H1 (cell line): ENCODE data around the gene STAT2. TPM values are rescaled to one million over a fixed set of nuclear protein-coding genes. Genes with fewer than 3 reads are reported as not detected.
"Not testable (repeated sequence)": the region's sequence is repeated elsewhere in the genome, so short reads cannot be mapped to it uniquely, and the experiment has no call there.

Experiments used
- CTCF ChIA-PET: fragments of 300-600 bp; sonication (Branson Sonifier 250); formaldehyde crosslinking; loops from one replicate; lab custom pipeline; 2021; ENCODE audit not compliant: partially characterized antibody; lab: Charles Lee
- POLR2A ChIA-PET: fragments of 300-600 bp; sonication (Branson Sonifier 250); formaldehyde crosslinking; loops from one replicate; lab custom pipeline; 2021; ENCODE audit warnings: inconsistent platforms; ENCODE audit not compliant: partially characterized antibody; lab: Charles Lee
- DNase-seq, 2 experiments: peaks; one replicate each; pipeline versions ENCODE4 v3.0.0 to v3.0.0-alpha.2; 2010 to 2022; ENCODE audit warnings: low spot score in 2 of 2, low read depth in 1 of 2, mixed read lengths in 1 of 2
- FAIRE-seq: peaks from 2 replicates; lab custom pipeline; 2011; peaks lifted over from hg19 to GRCh38; lab: Jason Lieb, UNC
- H2AFZ ChIP-seq: 2 replicates; pipeline ENCODE4 v1.8.1; 2012; ENCODE audit warnings: low read length, inconsistent platforms
- H2AK5ac ChIP-seq: 2 replicates; pipeline ENCODE4 v1.6.1; 2013; ENCODE audit warnings: low read depth, low read length
- H2BK120ac ChIP-seq: replicated peaks from 2 replicates; pipeline ENCODE3; 2013; ENCODE audit warnings: low read depth, low read length, inconsistent platforms
- H2BK12ac ChIP-seq: 2 replicates; pipeline ENCODE4 v1.6.1; 2013; ENCODE audit warnings: low read depth, low read length
- H2BK15ac ChIP-seq: 2 replicates; pipeline ENCODE4 v1.6.1; 2013; ENCODE audit warnings: low read length
- H2BK20ac ChIP-seq: 2 replicates; pipeline ENCODE4 v1.6.1; 2013; ENCODE audit warnings: low read length
- H2BK5ac ChIP-seq: 2 replicates; pipeline ENCODE4 v1.6.1; 2013; ENCODE audit warnings: low read depth, low read length
- H3K14ac ChIP-seq: 2 replicates; pipeline ENCODE4 v1.6.1; 2013; ENCODE audit warnings: inconsistent platforms; ENCODE audit not compliant: insufficient read length
- H3K18ac ChIP-seq: 2 replicates; pipeline ENCODE4 v1.6.1; 2013; ENCODE audit warnings: low read length; ENCODE audit errors: extremely low read depth
- H3K23ac ChIP-seq: 2 replicates; pipeline ENCODE4 v1.6.1; 2013; ENCODE audit warnings: inconsistent platforms; ENCODE audit not compliant: insufficient read length
- H3K23me2 ChIP-seq: 2 replicates; pipeline ENCODE4 v1.6.1; 2013; ENCODE audit warnings: low read depth, low read length
- H3K27ac ChIP-seq: 2 replicates; pipeline ENCODE4 v1.6.1; 2011; ENCODE audit warnings: low read depth, low read length, inconsistent platforms
- H3K27me3 ChIP-seq, 4 experiments: replicated peaks in 1 of 4; 1 replicate in 1 of 4; 2 replicates in 3 of 4; pipeline versions ENCODE4 v1.6.1 to v1.8.1; 2011 to 2013; ENCODE audit warnings: low read length in 3 of 4, mild to moderate bottlenecking in 3 of 4, inconsistent platforms in 2 of 4, mixed read lengths in 2 of 4, moderate library complexity in 1 of 4; ENCODE audit not compliant: control insufficient read depth in 3 of 4, insufficient read depth in 3 of 4; ENCODE audit errors: extremely low read depth in 1 of 4
- H3K36me3 ChIP-seq, 4 experiments: 2 replicates each; pipeline versions ENCODE4 v1.6.1 to v1.8.1; 2011 to 2013; ENCODE audit warnings: mild to moderate bottlenecking in 4 of 4, low read length in 3 of 4, moderate library complexity in 2 of 4, control low read depth in 1 of 4, inconsistent platforms in 1 of 4; ENCODE audit not compliant: insufficient read depth in 4 of 4, control insufficient read depth in 2 of 4
- H3K4ac ChIP-seq: replicated peaks from 2 replicates; pipeline ENCODE3; 2013; ENCODE audit warnings: low read length, low read depth, mixed read lengths, inconsistent platforms; ENCODE audit not compliant: insufficient read length
- H3K4me1 ChIP-seq, 4 experiments: replicated peaks in 1 of 4; 1 replicate in 1 of 4; 2 replicates in 3 of 4; pipeline versions ENCODE4 v1.6.1 to v1.8.1; 2011 to 2013; ENCODE audit warnings: low read length in 3 of 4, inconsistent platforms in 2 of 4, mixed read lengths in 1 of 4; ENCODE audit not compliant: insufficient read depth in 4 of 4, control insufficient read depth in 3 of 4
- H3K4me2 ChIP-seq, 2 experiments: 2 replicates each; pipeline versions ENCODE4 v1.6.1 to v1.8.1; 2011 to 2013; ENCODE audit warnings: low read depth in 2 of 2, low read length in 2 of 2, control low read depth in 1 of 2, inconsistent platforms in 1 of 2, mild to moderate bottlenecking in 1 of 2; ENCODE audit not compliant: insufficient read depth in 1 of 2
- H3K4me3 ChIP-seq, 4 experiments: fragments of 200-600, 300-600 bp in 1 of 4; sonication (generic), shearing (Covaris generic), sonication (Bioruptor Twin) in 1 of 4; 2 replicates each; pipeline versions ENCODE4 v1.5.1 to v1.8.1; 2011 to 2016; ENCODE audit warnings: low read length in 4 of 4, low read depth in 3 of 4, control low read depth in 2 of 4, inconsistent platforms in 2 of 4, mild to moderate bottlenecking in 2 of 4, mixed read lengths in 1 of 4, moderate library complexity in 1 of 4; ENCODE audit not compliant: insufficient read depth in 2 of 4; ENCODE audit errors: extremely low read depth in 1 of 4
- H3K56ac ChIP-seq: replicated peaks from 2 replicates; pipeline ENCODE3; 2013; ENCODE audit warnings: low read depth, mild to moderate bottlenecking, mixed read lengths, low read length, inconsistent platforms; ENCODE audit not compliant: insufficient read length
- H3K79me1 ChIP-seq: 2 replicates; pipeline ENCODE4 v1.6.1; 2013; ENCODE audit warnings: low read depth, low read length, control low read depth
- H3K79me2 ChIP-seq, 2 experiments: 2 replicates each; pipeline versions ENCODE4 v1.6.1 to v1.8.1; 2012 to 2013; ENCODE audit warnings: low read length in 2 of 2, mild to moderate bottlenecking in 2 of 2, inconsistent platforms in 1 of 2; ENCODE audit not compliant: insufficient read depth in 2 of 2, control insufficient read depth in 1 of 2
- H3K9ac ChIP-seq, 4 experiments: replicated peaks in 1 of 4; 1 replicate in 1 of 4; 2 replicates in 3 of 4; pipeline versions ENCODE4 v1.6.1 to v1.8.1; 2011 to 2013; ENCODE audit warnings: low read depth in 3 of 4, low read length in 3 of 4, control low read depth in 2 of 4, mild to moderate bottlenecking in 2 of 4, moderate library complexity in 2 of 4, inconsistent platforms in 1 of 4; ENCODE audit errors: extremely low read depth in 1 of 4
- H3K9me3 ChIP-seq, 2 experiments: 2 replicates each; pipeline versions ENCODE4 v1.6.1 to v1.8.1; 2012 to 2013; ENCODE audit warnings: mild to moderate bottlenecking in 2 of 2, moderate library complexity in 2 of 2, control low read depth in 1 of 2, inconsistent platforms in 1 of 2, low read depth in 1 of 2, low read length in 1 of 2, mixed read lengths in 1 of 2; ENCODE audit not compliant: insufficient read depth in 2 of 2
- H4K20me1 ChIP-seq, 2 experiments: replicated peaks in 1 of 2; 2 replicates each; pipeline versions ENCODE3 to v1.8.1; 2011 to 2013; ENCODE audit warnings: inconsistent platforms in 2 of 2, low read length in 2 of 2, mild to moderate bottlenecking in 1 of 2; ENCODE audit not compliant: insufficient read depth in 2 of 2, control insufficient read depth in 1 of 2
- H4K5ac ChIP-seq: 2 replicates; pipeline ENCODE4 v1.6.1; 2013; ENCODE audit warnings: low read length, low read depth, mixed read lengths, inconsistent platforms; ENCODE audit not compliant: insufficient read length
- H4K8ac ChIP-seq: 2 replicates; pipeline ENCODE4 v1.8.0; 2013; ENCODE audit warnings: mild to moderate bottlenecking, moderate library complexity, low read length, inconsistent platforms; ENCODE audit not compliant: insufficient read depth; ENCODE audit errors: extremely low read depth
- H4K91ac ChIP-seq: replicated peaks from 2 replicates; pipeline ENCODE3; 2013; ENCODE audit warnings: low read length, mixed read lengths, inconsistent platforms; ENCODE audit not compliant: insufficient read length
- WGBS, 2 experiments: shearing (Covaris generic) in 1 of 2; methylation state at CpG; one replicate each; pipeline versions ENCODE4 v1.1.6 to v1.1.7; 2013 to 2015; ENCODE audit warnings: low lambda C conversion rate in 2 of 2, mixed read lengths in 2 of 2, inconsistent platforms in 1 of 2, low coverage in 1 of 2, missing lambda C conversion rate in 1 of 2; ENCODE audit not compliant: insufficient replicate concordance in 2 of 2, insufficient coverage in 1 of 2, insufficient read length in 1 of 2; ENCODE audit errors: extremely low coverage in 1 of 2, missing lambda C conversion rate in 1 of 2; 5-methylcytosine and 5-hydroxymethylcytosine counted together
- polyA plus RNA-seq, 7 experiments: library from polyadenylated mRNA; depleted of rRNA in 3 of 7; stranded (reverse) in 5 of 7; unstranded in 2 of 7; fragments of >200 nt in 5 of 7; fragments of 200-250 nt in 2 of 7; gene quantifications; 1 replicate in 5 of 7; 2 replicates in 1 of 7; 4 replicates in 1 of 7; pipeline versions ENCODE4 v1.2.1 to v1.2.3, GENCODE V29; 2011 to 2013; ENCODE audit warnings: missing spikeins in 2 of 7, mixed read lengths in 2 of 7
- total RNA-seq: library from RNA; stranded (reverse); fragmentation: NEBNext Ultra II Directional; extraction: Animal tissue kit (Norgen Biotek cat#: 25700); gene quantifications from 2 replicates; pipeline ENCODE4 v1.2.1, GENCODE V29; 2021

Gene STAT2
- total and polyA plus RNA-seq, 2 of the 8 experiments (the other 6 are each of a cell fraction or from before 2014, with no cell fraction given) = 37.1 to 44.7 TPM

- H3K4ac ChIP-seq, H3K18ac ChIP-seq, H3K4me3 ChIP-seq, H3K14ac ChIP-seq, H3K23me2 ChIP-seq, H3K4me1 ChIP-seq, H3K23ac ChIP-seq, H2AFZ ChIP-seq, H3K27ac ChIP-seq, H3K79me1 ChIP-seq, H2BK15ac ChIP-seq, H3K36me3 ChIP-seq, H3K9me3 ChIP-seq, H2BK5ac ChIP-seq, H4K8ac ChIP-seq, H2AK5ac ChIP-seq, DNase-seq, H3K9ac ChIP-seq, POLR2A ChIA-PET, H4K20me1 ChIP-seq, H3K79me2 ChIP-seq, H2BK120ac ChIP-seq, H4K91ac ChIP-seq, H4K5ac ChIP-seq, H3K27me3 ChIP-seq, H2BK20ac ChIP-seq, H2BK12ac ChIP-seq, CTCF ChIA-PET, H3K56ac ChIP-seq, H3K4me2 ChIP-seq, FAIRE-seq: not testable (repeated sequence)
- 100% methylated on average over 1 of the region's 3 CpGs; no CpG with 5 or more reads in 1 of the 2 experiments for WGBS, 2 experiments
Measured at GRCh38 chr12:56401125-56401524, 41.2 kb upstream of the STAT2 start.

GRCh38 chr12:56399466-56399865 lies 39.6 kb upstream of the STAT2 start:
- H2BK120ac ChIP-seq, H4K8ac ChIP-seq, H2BK12ac ChIP-seq, H3K4me3 ChIP-seq, H3K23me2 ChIP-seq, H2AK5ac ChIP-seq, H3K79me1 ChIP-seq, H3K36me3 ChIP-seq, H3K14ac ChIP-seq, H3K4ac ChIP-seq, FAIRE-seq, H3K4me2 ChIP-seq, H4K91ac ChIP-seq, H2BK5ac ChIP-seq, CTCF ChIA-PET, H3K27me3 ChIP-seq, H3K56ac ChIP-seq, H3K18ac ChIP-seq, H4K5ac ChIP-seq, H3K9me3 ChIP-seq, H3K27ac ChIP-seq, H4K20me1 ChIP-seq, H3K4me1 ChIP-seq, POLR2A ChIA-PET, H2BK15ac ChIP-seq, H3K9ac ChIP-seq, H2BK20ac ChIP-seq, DNase-seq, H3K79me2 ChIP-seq, H3K23ac ChIP-seq, H2AFZ ChIP-seq: not testable (repeated sequence)
- 88% methylated on average over 3 of the region's 3 CpGs; no CpG with 5 or more reads in 1 of the 2 experiments for WGBS, 2 experiments
